Gastroesophageal sphincter (tissue), 4 donors: ENCODE measurements around the gene GUCD1. TPM values are rescaled to one million over a fixed set of nuclear protein-coding genes. Genes with fewer than 3 reads are reported as not detected.
"Not testable (repeated sequence)": the region's sequence is repeated elsewhere in the genome, so short reads cannot be mapped to it uniquely, and the experiment has no call there.

Experiments used
- ATAC-seq: fragments of 150-250 bp; one replicate; pipeline ENCODE4 v1.9.1; 2016; ENCODE audit warnings: mild to moderate bottlenecking, moderate library complexity
- H3K27ac ChIP-seq, 4 donors: fragments of 200-600 bp; sonication (generic) in 3 of 4; 1 replicate in 3 of 4; 2 replicates in 1 of 4; pipeline ENCODE4 v1.5.1; 2016 to 2019
- H3K27me3 ChIP-seq: fragments of 200-600 bp; sonication (generic); one replicate; pipeline ENCODE4 v1.5.1; 2019
- H3K36me3 ChIP-seq, 2 donors: fragments of 200-600 bp; sonication (generic); one replicate each; pipeline ENCODE4 v1.5.1; 2019; ENCODE audit warnings: control low read depth in 1 of 2
- H3K4me1 ChIP-seq, 3 donors: fragments of 200-600 bp; sonication (generic); 1 replicate in 2 of 3; 2 replicates in 1 of 3; pipeline ENCODE4 v1.5.1; 2016 to 2019; ENCODE audit warnings: control low read depth in 2 of 3
- H3K4me3 ChIP-seq, 2 donors: fragments of 200-600 bp; sonication (generic); one replicate each; pipeline ENCODE4 v1.5.1; 2019; ENCODE audit warnings: mild to moderate bottlenecking in 1 of 2, moderate library complexity in 1 of 2
- H3K9me3 ChIP-seq, 3 donors: fragments of 200-600 bp; sonication (generic); one replicate each; pipeline ENCODE4 v1.5.1; 2017 to 2019; ENCODE audit warnings: control low read depth in 2 of 3
- CTCF ChIP-seq, 4 experiments: fragments of 200-600 bp in 2 of 4; fragments of 450-650 bp in 2 of 4; sonication (generic) in 1 of 4; IDR thresholded peaks; one replicate each; pipeline ENCODE4 v1.5.1; 2017 to 2019; ENCODE audit warnings: antibody characterized with exemption in 4 of 4, mild to moderate bottlenecking in 2 of 4, moderate library complexity in 2 of 4
- EP300 ChIP-seq: sonication (generic); formaldehyde crosslinking; IDR thresholded peaks from one replicate; pipeline ENCODE4 v1.6.1; 2017; ENCODE audit warnings: antibody characterized with exemption, mild to moderate bottlenecking
- POLR2A ChIP-seq, 2 donors: fragments of 450-650 bp; IDR thresholded peaks; one replicate each; pipeline ENCODE4 v1.6.1; 2017; ENCODE audit warnings: antibody characterized with exemption in 2 of 2, mild to moderate bottlenecking in 2 of 2, moderate library complexity in 1 of 2
- POLR2AphosphoS5 ChIP-seq: sonication (generic); formaldehyde crosslinking; IDR thresholded peaks from one replicate; pipeline ENCODE4 v1.6.1; 2017; ENCODE audit warnings: antibody characterized with exemption
- WGBS, 2 donors: methylation state at CpG; one replicate each; pipeline ENCODE4 v1.1.5; 2018; ENCODE audit warnings: low coverage in 1 of 2; 5-methylcytosine and 5-hydroxymethylcytosine counted together
- total RNA-seq, 4 donors: library from RNA; depleted of rRNA; stranded (reverse); fragments of >200 nt; gene quantifications; one replicate each; pipeline ENCODE4 v1.1.0, GENCODE V29; 2016

The GUCD1 gene
- total RNA-seq, 4 donors from 2014 or later = 107 to 178 (median 121) TPM

DNA sequence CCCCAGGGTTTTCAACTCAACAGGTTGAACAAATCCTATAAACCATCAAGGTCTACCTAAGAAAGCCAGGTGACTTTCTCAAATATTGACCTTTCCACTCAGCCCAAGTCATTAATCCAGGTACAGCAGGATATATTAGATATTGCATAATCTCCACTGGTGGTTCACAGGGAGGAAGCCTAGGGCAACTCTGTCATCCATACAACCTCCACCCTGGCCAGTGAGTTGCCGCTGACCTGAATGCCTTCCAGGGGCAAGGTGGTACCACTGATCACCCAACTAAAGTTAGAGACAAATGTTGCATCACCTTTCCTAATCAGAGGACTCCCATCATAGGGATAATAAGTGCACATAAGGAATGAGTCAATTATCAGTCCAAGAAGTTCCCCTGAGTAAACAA is 22.9 kb downstream of the GUCD1 start:
- 100% methylated on average over 1 of the region's 1 CpG for WGBS, 2 donors

DNA sequence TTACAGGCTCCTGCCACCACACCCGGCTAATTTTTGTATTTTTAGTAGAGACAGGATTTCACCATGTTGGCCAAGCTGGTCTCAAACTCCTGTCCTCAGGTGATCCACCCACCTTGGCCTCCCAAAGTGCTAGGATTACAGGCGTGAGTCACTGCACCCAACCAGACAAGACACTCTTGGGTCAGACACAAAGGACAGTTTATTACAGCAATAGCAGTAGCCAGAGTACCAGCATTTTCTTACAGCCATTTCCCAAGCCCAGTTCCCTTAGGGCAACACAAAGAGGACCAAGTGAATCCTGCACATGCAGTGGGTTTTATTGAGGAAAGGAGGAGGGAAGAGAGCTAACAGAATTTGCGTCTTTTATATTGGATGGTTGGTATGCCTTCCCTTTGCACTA is 24.0 kb downstream of the GUCD1 start:
- H3K4me3 ChIP-seq, H3K27ac ChIP-seq, H3K36me3 ChIP-seq, ATAC-seq, H3K27me3 ChIP-seq, H3K9me3 ChIP-seq, H3K4me1 ChIP-seq: not testable (repeated sequence)
- WGBS, 2 donors = 63 to 93% methylated on average over 2 of the region's 3 CpGs

More for the DNA sequence above, 22.9 kb downstream of the GUCD1 start:
- H3K36me3 ChIP-seq = no peaks in the 10 kb centered on the region
- no peaks in the 10 kb centered on the region for H3K9me3 ChIP-seq
- H3K4me1 ChIP-seq = no peaks in the 10 kb centered on the region
- no peak for ATAC-seq
- TF ChIP-seq POLR2A (IDR thresholded peaks at IDR 0.05) (no peak), CTCF (IDR thresholded peaks at IDR 0.05) (no peak)
- no peaks in the 10 kb centered on the region for H3K27me3 ChIP-seq
- no peak overlapping the region for H3K4me3 ChIP-seq
- H3K27ac ChIP-seq = no peak overlapping the region

DNA sequence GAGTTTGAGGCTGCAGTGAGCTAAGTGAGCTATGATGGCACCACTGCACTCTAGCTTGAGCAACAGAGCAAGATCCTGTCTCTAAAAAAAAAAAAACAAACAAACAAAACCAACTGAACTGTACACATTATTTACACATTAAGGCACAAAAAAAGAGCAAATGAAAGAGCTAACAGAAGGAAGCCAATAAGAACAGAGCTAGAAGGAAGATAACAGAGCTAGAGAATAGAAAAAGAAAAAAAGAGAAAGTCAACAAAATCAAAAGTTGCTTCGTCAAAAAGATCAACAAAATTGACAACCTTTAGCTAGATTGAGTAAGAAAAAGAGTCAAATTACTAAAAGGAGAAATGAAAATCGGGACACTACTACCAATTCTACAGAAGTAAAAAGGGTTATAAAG is 25.0 kb downstream of the GUCD1 start:
- Histone ChIP-seq H3K27ac (no peak overlapping the region), H3K36me3 (no peaks in the 10 kb centered on the region), H3K4me1 (peaks cover 0 to 11% (median 7%) of the 10 kb centered on the region in 3 donors), H3K9me3 (no peaks in the 10 kb centered on the region), H3K4me3 (no peak overlapping the region), H3K27me3 (no peaks in the 10 kb centered on the region)
- 81 to 95% methylated on average over 2 of the region's 2 CpGs for WGBS, 2 donors
- no peak for ATAC-seq
- TF ChIP-seq POLR2AphosphoS5 (no peak), EP300 (no peak), POLR2A (IDR thresholded peaks at IDR 0.05) (no peak), CTCF (IDR thresholded peaks at IDR 0.05) (no peak)

GRCh38 chr22:24526191-24526590 is 28.7 kb downstream of the GUCD1 start:
- 76 to 85% methylated on average over 2 of the region's 2 CpGs for WGBS, 2 donors

GRCh38 chr22:24525416-24526037 is 29.4 kb downstream of the GUCD1 start:
- Histone ChIP-seq H3K27ac (peak overlapping the region in 1 of 4 donors; percentile 11), H3K9me3 (no peaks in the 10 kb centered on the region), H3K27me3 (no peaks in the 10 kb centered on the region), H3K4me3 (no peak overlapping the region), H3K4me1 (peaks cover 0 to 38% (median 10%) of the 10 kb centered on the region in 3 donors), H3K36me3 (no peaks in the 10 kb centered on the region)
- ATAC-seq = peak; percentile 80
- TF ChIP-seq POLR2A (IDR thresholded peaks at IDR 0.05) (no peak), EP300 (no peak), POLR2AphosphoS5 (peak; percentile 56), CTCF (IDR thresholded peaks at IDR 0.05) (peak in 3 of 4 experiments; percentile 74 to 79 (median 75))
- WGBS, 2 donors = 10% methylated on average over 2 of the region's 12 CpGs; no CpG with 5 or more reads in 1 of the 2 donors

More at GRCh38 chr22:24526191-24526590, 28.7 kb downstream of the GUCD1 start:
- Histone ChIP-seq H3K27ac (no peak overlapping the region), H3K4me3 (no peak overlapping the region), H3K9me3 (no peaks in the 10 kb centered on the region), H3K36me3 (no peaks in the 10 kb centered on the region), H3K4me1 (peaks cover 0 to 38% (median 10%) of the 10 kb centered on the region in 3 donors), H3K27me3 (no peaks in the 10 kb centered on the region)
- no peak for ATAC-seq
- TF ChIP-seq POLR2AphosphoS5 = no peak
- TF ChIP-seq EP300 = no peak
- TF ChIP-seq CTCF (IDR thresholded peaks at IDR 0.05) = no peak
- TF ChIP-seq POLR2A (IDR thresholded peaks at IDR 0.05) = no peak
